Measurements from ENCODE around the gene GMPPA. TPM values are rescaled to one million over a fixed set of nuclear protein-coding genes. Genes with fewer than 3 reads are reported as not detected.
A peak's percentile ranks its signal among the peaks of the same experiment; 100 is the strongest.

The GMPPA gene
- total and polyA plus RNA-seq, 9 of the 15 experiments (the other 6 are each of a cell fraction or from before 2014, with no cell fraction given) = 7.0 to 101 (median 66.7) TPM

DNA sequence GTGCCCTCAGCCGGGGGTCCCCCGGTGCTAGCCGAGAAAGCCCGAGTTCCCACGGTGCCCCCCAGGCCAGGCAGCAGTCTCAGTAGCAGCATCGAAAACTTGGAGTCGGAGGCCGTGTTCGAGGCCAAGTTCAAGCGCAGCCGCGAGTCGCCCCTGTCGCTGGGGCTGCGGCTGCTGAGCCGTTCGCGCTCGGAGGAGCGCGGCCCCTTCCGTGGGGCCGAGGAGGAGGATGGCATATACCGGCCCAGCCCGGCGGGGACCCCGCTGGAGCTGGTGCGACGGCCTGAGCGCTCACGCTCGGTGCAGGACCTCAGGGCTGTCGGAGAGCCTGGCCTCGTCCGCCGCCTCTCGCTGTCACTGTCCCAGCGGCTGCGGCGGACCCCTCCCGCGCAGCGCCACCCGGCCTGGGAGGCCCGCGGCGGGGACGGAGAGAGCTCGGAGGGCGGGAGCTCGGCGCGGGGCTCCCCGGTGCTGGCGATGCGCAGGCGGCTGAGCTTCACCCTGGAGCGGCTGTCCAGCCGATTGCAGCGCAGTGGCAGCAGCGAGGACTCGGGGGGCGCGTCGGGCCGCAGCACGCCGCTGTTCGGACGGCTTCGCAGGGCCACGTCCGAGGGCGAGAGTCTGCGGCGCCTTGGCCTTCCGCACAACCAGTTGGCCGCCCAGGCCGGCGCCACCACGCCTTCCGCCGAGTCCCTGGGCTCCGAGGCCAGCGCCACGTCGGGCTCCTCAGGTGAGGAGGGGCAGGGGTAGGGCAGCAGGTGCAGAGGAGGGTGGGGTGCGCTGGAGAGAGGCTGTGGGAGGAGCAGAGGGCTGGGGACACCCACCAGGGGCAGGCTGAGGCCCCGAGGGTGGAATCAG is 14.1 kb upstream of the GMPPA start:
- TF ChIP-seq ZBTB33 (CRISPR knock-in tag; IDR thresholded peaks at IDR 0.05) (peak; percentile 30; the same call in 1 of the 2 replicates), TAL1 (IDR thresholded peaks at IDR 0.05) (no peak)
- Histone ChIP-seq H3K9me3 (replicated peaks; ENCODE audit: control insufficient read depth, insufficient read depth, low read depth, low read length) (no peaks in the 10 kb centered on the region), H3K27me3 (ENCODE audit: control insufficient read depth in 2 of 2, insufficient read depth in 2 of 2, low read length in 2 of 2) (no peaks in the 10 kb centered on the region), H3K4me3 (no peak overlapping the region), H3K79me2 (ENCODE audit: control insufficient read depth, insufficient read depth, low read length) (no peaks in the 10 kb centered on the region), H3K4me2 (ENCODE audit: insufficient read depth, low read length) (no peak overlapping the region), H3K4me1 (replicated peaks in 1 of 2; ENCODE audit: control insufficient read depth in 2 of 2, insufficient read depth in 2 of 2, low read length in 2 of 2) (peaks cover 3 to 40% of the 10 kb centered on the region in 2 experiments; a peak in 3 of 5 replicates), H3K9me1 (ENCODE audit: control insufficient read depth, insufficient read depth, low read length) (no peaks in the 10 kb centered on the region), H3K36me3 (ENCODE audit: control insufficient read depth, insufficient read depth, low read length) (no peaks in the 10 kb centered on the region), H3K9ac (ENCODE audit: insufficient read depth in 1 of 2, low read depth in 2 of 2, low read length in 2 of 2) (no peak overlapping the region), H3K27ac (ENCODE audit: extremely low read depth, low read depth, low read length) (no peak overlapping the region), H4K20me1 (replicated peaks; ENCODE audit: control insufficient read depth, insufficient read depth, low read length) (no peaks in the 10 kb centered on the region; the same call in 1 of the 2 replicates), H2AFZ (ENCODE audit: low read depth, low read length) (no peak overlapping the region)
- ChIA-PET CTCF (ENCODE audit: low intra/inter-chr PET ratio) (no interaction called here), POLR2A (interaction anchor here (0.5 to 1.0 kb wide), 3 partner anchors 9 to 113 kb away, joined by 3 to 4 read pairs (median 3); partner anchors contain the start of gene STK11IP)
- 66% methylated on average over 14 of the region's 89 CpGs for WGBS (ENCODE audit: insufficient coverage, low coverage, missing lambda C conversion rate)
- in situ Hi-C loops (cut with MboI) (no loop called here), intact Hi-C loops (cut with micrococcal nuclease) (no loop called here)
- FAIRE-seq (no peak), DNase-seq (ENCODE audit: extremely low read depth in 1 of 4, low spot score in 3 of 4) (no peak), ATAC-seq (no peak)
- BruUV-seq (replicated peaks) = no TSS peak

Data from K562 (cell line).